GM18873 (cell line): Measurements from ENCODE around the gene KLK12.

Experiments
- ATAC-seq: cut with Tn5 transposase; IDR thresholded peaks from one replicate; pipeline ENCODE4 v1.9.1; 2021; ENCODE audit warnings: mild to moderate bottlenecking, moderate library complexity, moderate number of reproducible peaks; ENCODE audit not compliant: unreplicated experiment, low FRiP score

The KLK12 gene

DNA sequence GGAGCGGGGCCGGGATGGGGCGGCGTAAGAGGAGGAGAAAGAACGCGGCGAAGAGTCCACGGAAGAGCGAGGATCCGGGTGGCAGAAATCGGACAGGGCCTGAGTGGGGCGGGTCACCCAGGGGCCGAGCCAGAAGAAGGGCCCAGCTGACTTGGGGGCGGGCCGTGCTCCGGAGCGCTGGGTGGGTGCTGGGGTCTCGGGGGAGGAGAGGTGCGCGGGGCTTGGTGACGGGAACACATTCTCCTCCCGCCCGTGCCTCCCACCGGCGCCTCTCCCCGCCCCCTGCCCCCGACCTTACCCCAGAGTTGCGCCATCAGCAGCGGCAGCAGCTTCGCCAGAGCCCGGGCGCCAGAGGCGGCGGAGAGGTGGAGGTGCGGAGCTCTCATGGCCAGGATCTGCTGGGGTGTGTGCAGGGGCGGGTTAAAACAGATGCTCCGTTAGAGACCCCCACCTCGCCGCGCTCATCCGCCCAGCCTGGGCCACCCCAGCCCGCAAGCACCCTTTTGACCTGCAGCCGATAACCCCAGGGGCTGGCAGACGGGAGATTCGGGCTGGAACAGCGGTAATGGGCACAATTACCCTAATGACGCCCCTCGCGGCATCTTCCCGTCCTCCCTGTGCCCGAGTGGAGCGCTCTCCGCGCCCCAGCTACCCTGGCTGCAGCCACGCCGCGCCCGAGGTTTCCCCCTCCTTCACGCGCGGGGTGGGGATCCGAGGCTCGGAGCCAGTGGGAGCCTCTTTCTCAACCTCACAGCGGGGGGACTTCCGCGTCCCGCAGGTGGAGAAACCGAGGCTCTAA lies 15.9 kb downstream of the KLK12 start:
- no peak for ATAC-seq

DNA sequence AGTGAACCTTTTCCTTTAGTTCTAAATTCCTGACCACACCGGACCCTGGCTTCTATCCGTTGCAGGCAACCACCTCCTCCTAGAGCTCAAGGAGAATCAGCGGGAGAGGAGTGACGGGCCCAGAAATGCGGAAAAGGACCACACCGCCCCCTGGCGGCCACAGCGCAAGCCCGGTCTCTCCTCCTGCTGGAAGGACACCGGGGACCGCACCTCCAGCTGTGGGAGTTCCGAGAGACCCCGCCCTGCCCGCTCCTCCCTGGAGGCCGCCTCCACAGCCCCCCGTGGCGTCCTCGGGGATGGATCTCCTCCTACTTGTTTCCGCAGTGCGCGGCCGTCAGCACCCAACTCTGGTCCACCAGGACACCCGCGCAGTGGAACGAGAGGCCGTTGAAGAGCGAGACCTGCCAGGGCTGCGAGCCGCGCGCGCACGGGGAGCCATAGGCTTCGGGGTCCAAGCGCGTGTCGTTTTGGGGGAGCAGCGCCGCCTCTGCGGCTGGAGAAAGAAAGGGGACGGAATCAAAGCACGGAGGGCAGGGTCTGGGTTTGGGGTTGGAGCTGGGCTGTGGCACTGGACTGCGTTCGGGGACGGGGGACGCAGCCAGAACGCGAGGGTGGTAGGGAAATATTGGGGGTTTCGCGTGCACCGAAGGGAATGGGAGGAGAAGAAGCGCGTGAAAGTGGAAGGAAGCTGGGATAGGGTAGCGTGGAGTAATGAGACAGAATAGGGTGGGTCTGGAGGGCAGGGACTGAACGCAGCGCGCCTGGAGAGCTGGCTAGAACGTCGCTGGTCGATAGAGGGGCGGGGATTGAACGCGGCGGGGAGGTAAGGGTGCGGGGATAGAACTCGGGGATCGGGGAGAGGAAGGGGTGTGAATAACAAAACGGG lies 17.8 kb downstream of the KLK12 start:
- ATAC-seq = no peak

DNA sequence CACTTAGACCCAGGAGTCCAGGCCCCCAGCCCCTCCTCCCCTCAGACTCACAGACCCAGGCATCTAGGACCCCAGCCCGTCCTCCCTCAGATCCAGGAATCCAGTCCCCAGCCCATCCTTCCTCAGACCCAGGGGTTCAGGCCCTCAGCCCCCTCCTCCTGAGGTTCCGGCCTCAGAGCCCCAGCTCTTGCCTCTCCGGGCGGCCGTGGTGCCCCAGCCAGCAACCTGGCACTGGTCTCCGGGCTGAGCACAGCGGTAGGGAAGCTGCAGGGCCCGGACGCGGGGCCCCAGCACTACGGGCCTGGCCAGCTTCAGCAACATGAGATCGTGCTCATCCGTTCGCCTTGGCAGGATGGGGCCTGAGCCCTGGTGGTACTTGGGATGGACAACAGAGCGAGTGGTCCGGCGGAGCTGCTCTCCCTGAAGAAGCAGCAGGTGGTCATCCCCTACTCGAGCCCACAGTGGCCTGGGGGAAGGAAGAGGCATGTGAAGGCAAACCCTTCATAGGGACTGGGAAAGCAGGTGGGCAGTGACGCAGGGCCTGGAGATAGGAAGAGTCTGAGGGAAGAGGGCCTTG lies 19.0 kb downstream of the KLK12 start:
- ATAC-seq = no peak

DNA sequence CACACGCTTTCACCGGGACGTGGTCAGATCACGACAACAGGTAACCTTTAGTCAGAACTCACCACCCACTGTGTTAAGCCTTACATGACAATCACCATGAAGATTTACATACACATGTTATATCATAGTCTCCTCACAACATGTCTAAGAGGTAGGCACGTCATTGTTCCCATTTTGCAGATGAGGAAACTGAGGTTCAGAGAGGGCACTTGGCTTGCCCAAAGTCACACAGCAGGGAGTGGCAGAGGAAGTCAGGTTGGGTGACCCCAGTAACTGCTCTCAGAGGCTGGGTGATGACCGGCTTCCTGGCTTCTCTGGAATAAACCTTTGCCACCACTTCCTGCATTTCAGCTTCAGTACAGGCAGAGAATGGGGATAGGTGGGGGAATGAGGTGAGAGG lies 20.6 kb downstream of the KLK12 start:
- ATAC-seq = no peak

DNA sequence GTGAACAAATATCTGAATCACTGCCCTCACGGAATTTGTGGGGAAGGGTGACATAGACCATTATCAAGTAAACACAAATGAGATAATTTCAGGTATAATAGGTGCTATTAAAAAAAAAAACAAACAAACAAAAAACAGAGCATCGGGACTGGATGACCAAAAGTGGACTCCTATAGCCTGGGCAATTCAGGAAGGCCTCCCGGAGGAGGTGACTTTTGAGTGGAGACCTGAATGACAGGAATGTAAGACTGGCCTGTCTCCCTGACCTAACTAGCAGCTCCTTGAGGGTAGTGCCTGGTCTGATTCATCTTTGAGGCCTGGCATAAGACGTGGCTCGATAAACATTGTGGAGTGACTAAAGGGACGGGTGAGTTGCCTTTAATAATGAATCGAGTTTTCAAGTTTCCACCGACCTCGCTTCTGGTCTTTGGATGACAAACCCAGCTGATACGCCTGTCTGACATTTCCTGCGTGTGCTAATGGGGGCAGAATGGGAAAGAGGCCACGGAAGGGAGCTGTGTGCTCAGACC lies 22.1 kb downstream of the KLK12 start:
- ATAC-seq = no peak

DNA sequence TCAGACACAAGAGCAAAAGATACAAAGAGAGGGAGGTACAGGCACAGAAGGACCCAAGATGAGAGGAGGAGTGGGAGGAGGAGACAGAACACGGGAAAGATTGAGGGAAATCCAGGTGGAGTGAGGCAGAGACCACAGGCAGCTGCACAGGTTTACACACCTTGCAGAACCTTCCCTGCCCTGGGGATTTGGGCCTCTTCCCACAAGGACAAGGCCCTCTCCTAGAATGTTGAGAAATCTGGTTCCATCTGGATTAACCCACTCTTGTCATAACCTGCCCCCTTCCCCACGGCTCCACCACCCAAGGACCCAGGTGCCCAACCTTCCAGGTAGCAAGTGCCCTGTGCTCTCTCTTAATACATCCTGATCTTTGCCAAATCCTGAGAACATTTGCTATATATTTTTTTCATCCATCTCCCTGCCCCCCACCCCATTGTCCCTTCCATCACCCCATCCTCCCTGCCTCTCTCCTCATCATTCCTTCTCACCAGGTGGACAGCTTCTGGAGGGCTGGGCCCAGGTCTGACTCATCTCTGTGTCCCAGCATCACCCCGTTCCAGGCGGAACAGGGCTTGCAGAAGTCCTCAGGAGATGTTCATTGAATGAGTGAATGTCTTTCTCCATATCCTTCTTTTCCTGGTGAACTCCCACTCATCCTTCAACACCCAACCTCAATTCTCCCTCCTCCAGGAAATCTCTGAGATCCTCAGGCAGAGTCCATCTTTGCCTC lies 24.6 kb downstream of the KLK12 start:
- ATAC-seq = no peak

DNA sequence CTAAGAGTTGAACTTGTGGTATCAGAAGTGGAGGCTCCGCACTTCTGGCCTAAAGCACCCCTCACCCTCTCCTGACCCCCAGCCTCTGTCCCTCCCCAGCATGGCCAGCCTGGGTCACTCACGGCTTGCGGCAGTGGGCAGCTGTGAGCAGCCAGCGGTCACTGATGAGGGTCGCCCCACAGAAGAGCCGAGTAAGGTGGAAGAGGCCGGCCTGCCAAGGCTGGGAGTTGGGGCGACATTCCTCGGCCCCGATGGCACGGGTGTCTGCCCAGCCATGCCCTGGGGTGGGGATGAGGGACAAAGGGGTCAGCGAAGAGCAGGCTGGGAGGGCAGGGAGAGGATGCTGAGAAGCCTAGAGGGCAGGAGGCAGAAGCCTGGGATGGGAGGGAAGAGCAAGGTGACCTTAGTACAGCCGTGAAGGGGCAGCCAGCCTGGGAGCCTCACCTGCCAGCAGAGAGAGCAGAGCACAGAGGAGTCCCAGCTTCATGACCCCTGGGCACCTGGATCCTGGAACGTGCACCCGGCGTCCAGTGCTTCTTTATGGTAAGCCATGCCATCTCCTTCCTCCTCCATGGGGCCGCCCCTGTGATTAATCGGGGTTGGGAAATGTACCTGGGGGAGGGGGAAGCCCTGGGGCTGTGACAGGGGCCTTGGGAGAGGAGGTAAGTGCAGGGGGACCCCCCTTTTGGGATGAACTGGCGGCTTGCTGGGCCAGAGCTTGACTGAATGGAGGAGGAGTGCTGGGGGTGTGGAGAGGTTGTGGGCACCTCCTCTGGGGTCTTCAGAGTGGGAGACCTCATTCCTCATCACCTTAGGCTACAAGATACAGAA lies 25.5 kb downstream of the KLK12 start:
- no peak for ATAC-seq

DNA sequence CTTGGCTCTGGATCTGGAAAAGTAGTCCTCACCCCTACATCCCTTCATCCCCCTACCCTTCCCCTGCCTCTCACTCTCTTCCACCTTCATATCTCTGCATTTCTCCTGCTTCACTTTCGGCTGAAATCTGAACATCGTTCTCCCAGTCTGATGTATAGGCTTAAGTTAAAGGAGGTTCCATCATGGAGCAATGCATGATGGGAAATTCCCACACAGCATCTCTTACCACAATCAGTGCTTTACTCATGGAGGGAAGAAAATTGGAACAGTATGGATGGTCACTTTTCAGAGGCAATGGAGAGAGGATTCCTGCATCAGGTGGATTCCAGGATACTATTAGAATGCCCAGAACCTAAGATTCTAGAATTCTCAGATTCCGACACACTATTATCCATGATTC lies 27.3 kb downstream of the KLK12 start:
- no peak for ATAC-seq

DNA sequence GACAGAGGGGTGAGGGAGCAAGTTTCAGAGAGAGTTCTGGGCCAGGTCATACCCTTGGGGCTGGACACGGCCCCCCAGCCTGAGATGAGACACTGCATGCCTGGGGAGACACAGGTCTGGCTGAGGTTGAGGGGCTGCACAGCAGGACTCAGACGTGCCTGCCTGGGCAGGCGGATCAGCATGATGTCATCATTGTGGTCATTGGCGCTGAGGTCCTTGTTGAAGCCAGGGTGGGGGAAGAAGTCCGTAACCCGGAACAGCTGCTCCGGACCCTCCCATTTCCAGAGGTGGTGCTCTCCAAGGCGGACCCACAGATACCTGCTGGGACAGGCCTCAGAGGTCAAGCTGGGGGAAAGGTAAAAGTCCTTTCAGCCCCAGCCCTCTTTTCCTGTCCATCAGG lies 28.4 kb downstream of the KLK12 start:
- ATAC-seq = no peak

DNA sequence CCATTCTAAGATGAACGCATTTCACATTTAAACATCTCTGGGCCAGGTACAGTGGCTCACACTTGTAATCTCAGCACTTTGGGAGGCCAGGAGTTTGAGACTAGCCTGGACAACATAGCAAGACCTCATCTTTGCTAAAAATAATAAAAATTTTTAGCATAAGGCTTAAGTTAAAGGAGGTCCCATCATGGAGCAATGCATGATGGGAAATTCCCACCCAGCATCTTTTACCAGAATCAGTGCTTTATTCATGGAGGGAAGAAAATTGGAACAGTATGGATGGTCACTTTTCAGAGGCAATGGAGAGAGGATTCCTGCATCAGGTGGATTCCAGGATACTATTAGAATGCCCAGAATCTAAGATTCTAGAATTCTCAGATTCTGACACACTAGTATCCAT lies 29.6 kb downstream of the KLK12 start:
- no peak for ATAC-seq

DNA sequence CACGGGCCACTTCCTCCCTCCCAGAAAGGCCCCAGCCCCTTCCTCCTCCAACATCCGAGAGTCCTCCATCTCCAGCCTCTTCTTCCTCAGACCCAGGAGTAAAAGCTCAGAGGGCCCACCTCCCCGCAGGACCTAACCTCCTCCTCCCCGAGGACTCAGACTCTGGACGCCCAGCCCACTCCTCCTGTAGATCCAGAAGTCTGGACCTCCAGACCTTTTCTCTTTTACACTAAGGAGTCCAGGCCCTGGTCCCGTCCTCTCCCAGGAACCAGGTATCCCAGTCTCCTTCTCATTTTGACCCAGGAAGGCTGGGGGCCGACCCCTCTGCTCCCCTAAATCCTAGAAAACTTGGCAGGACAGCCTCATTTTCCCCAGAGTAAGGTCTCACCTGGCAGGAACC lies 31.5 kb downstream of the KLK12 start:
- no peak for ATAC-seq

DNA sequence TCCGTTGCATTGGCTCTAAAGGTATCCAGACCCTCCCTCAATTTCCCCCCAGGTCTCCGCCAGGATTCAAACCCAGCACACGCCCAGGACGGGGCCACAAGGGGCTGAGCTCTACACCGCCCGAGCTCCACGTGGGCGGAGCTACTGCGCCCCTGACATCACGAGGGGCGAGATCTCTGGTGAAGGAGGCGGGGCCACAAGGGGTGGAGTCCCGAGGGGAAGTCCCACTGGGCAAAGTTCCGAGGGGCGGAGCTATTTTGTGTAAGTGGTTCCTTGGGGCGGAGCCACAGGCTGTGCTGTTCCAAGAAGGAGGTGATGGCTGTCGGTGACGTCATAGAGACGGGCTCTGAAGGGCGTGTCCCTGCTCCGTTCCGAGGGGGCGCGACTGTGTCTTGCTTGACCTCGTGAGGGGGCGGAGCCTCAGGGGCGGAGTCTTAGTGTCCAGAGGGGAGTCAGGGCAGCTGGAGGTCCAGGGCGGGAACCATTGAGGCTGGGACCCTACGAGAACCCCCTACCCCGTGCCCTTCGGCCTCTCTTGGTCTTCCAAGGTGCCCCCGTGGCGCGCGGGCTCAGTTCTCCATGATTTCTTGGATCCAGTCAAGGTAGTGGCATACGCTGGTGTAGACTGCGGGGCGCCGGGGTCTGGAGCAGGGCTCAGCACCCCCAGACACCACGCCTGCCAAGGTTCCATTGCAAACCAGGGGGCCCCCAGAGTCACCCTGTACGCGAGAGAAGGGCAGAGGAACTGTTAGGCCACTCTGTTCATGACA lies 32.1 kb downstream of the KLK12 start:
- no peak for ATAC-seq

DNA sequence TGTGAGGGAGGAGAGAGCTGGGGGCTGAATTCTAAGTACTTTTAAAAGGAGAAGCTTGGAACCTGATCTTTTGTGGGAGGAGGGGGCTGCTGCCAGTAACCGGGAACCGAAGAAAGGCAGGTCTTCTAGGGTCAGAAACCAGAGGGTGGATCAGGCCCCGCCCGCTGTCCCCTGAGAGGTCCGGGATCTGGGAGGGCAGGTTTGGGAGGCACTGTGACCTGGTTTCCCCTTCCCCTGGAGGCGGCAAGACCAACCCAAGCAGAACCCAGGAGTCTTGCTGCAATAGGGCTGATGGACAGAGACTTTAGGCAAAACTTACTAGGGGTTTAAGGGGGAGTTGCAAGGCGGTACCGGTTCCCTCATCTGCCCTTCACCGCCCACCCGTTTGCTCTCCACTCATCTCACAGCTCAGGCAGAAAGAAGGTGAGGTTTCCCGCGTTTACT lies 32.7 kb downstream of the KLK12 start:
- ATAC-seq = no peak

DNA sequence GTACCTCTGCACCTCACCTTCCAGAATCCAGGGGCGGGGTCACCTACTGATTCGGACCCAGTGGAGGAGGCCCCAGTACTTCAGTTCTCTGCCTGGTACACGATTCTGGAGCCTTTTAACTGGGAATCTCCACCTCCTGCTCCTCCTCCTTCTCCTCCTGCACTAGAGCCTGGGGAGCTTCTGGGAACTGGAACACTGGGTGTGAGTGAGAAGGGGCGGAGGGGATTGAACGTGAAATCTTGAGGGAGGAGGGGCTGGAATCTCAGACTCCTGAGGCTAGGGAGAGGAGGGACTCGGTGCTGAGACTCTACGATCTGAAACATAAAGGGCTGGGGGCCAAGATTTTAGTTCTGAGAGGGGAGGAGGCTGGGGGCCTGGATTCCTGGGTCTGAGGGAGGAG lies 33.3 kb downstream of the KLK12 start, which contains the start of gene KLK8:
Gene KLK8, minus strand, starts transcription at position 90 of the 400 bp plus-strand sequence. CDS start 437 bp downstream, outside the sequence.
- ATAC-seq = no peak

DNA sequence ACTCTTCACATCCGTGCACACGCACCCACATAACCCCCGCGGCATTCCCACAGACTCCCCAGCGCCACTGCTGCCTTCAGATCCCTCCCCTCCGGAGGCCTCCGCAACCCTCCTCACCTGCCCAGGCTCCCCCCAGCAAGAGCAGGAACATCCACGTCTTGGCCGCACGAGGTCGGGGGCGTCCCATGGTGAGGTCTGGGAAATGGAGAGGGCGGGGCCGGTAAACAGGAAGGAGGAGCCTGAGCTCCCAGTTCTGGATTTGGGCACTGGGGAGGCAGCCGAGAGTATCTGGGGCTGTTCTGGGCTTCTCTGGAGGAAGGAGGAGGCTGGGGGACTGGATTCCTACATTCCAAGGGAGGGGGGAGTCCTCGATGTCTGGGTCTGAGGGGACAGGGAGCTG lies 33.8 kb downstream of the KLK12 start:
- ATAC-seq = no peak

DNA sequence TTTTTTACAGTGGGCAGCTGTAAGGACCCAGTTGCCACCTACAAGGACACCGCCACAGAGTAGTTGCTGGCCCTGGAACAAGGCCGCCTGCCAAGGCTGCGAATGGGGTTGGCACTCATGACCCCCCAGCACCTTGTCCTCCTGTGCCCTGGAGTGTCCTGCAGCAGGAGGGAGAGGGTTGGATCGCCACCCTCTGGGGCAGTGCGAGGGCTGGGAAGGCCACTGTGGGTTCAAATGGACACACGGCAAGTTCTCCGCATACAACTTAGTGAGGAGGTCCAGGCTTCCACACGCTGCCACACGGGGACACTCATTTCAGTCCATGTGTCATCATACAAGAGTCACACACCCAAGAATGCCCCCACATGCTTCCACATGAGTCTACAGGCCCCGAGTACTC lies 34.4 kb downstream of the KLK12 start:
- ATAC-seq = no peak

DNA sequence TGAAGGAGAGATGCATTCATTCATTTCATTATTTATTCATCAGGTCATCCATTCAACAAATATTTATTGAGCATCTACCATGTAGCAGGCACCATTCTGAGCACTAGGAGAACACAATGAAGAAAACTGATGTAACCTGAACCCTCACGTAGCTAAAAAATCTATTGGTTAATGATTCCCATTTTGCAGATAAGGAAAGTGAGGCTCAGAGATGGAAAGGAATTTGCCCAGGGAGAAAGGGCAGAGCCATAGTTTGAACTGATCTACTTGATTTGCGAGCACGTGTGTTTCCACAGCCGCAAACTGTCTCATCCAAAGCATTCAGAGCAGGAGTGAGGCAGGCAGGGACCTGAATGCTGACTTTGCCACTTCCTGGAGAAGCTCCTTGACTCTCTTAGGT lies 36.1 kb downstream of the KLK12 start:
- no peak for ATAC-seq

DNA sequence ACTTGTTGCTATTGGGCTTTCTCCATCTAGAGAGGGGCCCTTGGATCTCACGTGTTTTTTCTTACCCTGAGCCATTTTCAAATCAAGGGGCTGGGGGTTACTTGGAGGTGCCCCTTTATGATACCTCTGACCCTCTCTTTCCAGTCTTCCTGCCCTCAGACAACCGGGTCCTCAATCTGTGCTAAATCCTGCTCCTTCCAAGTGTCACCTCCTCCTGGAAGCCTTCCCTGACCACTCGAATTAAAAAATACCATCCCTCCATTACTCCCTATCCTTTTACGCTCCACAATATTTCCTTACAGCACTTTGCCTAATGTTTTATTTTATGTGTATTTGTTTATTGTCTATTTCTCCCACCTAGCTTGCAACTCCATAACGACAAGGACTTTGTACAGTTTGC lies 36.7 kb downstream of the KLK12 start:
- ATAC-seq = no peak

DNA sequence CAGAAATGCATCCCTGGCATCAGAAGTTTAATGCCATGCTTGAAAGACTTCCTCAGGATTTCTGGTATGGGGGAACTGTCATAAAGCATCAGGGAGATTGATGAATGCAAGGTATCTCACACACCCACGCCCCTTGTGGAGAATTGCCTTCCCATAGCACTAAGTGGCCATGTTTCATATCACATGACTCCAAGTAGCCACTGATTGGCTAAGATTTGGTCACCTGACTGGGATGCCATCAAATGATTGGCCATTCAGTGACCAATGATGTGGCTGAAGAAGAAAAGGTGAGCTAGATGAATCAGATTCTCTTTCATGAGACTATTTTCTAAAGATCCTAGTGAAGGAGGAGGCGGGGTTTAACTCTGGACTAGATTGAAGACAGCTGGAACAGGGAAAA lies 40.7 kb downstream of the KLK12 start:
- no peak for ATAC-seq
